Chondrocyte (in vitro differentiated cells): ENCODE measurements around the gene WDR86. TPM values are rescaled to one million over a fixed set of nuclear protein-coding genes. Genes with fewer than 3 reads are reported as not detected.
A peak's percentile ranks its signal among the peaks of the same experiment; 100 is the strongest.

Experiments
- DNase-seq: peaks from one replicate; pipeline ENCODE4 v3.0.0; 2021; ENCODE audit warnings: mixed read lengths, low spot score
- H3K27ac Mint-ChIP-seq: one replicate; pipeline ENCODE4 v1.8.0; 2021; ENCODE audit warnings: mild to moderate bottlenecking, moderate library complexity, mixed read lengths; ENCODE audit not compliant: unreplicated experiment
- H3K27me3 Mint-ChIP-seq: 2 replicates; pipeline ENCODE4 v1.8.0; 2021; ENCODE audit warnings: low read depth, mixed read lengths
- H3K36me3 Mint-ChIP-seq: 2 replicates; pipeline ENCODE4 v1.8.0; 2021; ENCODE audit warnings: low read depth, mixed read lengths
- H3K4me1 Mint-ChIP-seq: 2 replicates; pipeline ENCODE4 v1.8.0; 2021; ENCODE audit warnings: low read depth, mild to moderate bottlenecking, mixed read lengths
- H3K4me3 Mint-ChIP-seq: one replicate; pipeline ENCODE4 v1.8.0; 2021; ENCODE audit warnings: mild to moderate bottlenecking, moderate library complexity, mixed read lengths; ENCODE audit not compliant: unreplicated experiment
- H3K9me3 Mint-ChIP-seq: 2 replicates; pipeline ENCODE4 v1.8.0; 2021; ENCODE audit warnings: low read depth, mixed read lengths
- CTCF ChIP-seq: fragments of 200-600 bp; sonication (generic); IDR thresholded peaks from 2 replicates; pipeline ENCODE4 v1.5.0; 2021; ENCODE audit warnings: antibody characterized with exemption, mild to moderate bottlenecking, moderate library complexity
- total RNA-seq: library from RNA; stranded (reverse); gene quantifications from 3 replicates; pipeline ENCODE4 v1.2.1, GENCODE V29; 2021

The WDR86 gene
- total RNA-seq, 1 donor from 2014 or later: not detected

DNA sequence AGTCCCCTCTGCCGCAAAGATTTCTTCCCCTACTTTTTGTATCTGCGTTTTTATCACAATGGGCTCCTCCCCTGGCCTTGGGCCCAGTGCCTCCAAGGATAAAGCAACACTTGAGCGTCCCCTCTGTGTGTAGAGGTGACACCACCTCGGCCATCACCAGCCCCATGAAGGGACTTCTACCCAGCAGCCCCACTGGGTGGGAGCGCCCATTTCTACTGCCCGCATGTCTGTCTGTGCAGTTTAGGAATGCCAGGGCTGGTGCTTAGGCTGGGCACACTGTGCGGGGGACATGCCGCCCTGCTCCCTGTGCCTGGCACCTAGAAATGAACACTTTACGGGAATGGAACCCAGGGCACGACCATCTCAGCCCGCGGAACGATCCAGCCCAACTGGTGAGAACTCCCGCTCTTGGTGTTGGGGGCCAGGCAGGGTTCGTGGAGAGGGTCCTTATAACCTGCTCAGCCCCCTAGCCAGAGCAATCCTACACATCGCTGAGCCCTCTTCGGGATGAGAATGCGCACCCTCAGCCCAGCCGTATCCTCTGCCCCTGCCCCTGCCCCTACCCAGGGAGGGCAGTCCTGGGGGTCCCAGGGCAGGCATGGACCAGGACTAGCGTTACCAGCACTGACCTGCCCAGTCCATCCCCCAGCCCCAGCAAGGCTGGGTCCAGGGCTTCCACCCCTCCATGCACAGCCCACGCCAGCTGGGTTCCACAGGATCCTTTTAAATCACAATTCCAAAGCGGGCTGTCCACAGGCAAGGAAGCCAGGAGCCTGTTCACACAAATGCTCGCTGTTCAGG is 17.3 kb upstream of the WDR86 start:
- Mint-ChIP-seq H3K36me3 (peaks cover 3% of the 10 kb centered on the region), H3K27ac (peak overlapping the region; percentile 85), H3K9me3 (peaks cover 3% of the 10 kb centered on the region), H3K4me3 (no peak overlapping the region), H3K4me1 (peaks cover 40% of the 10 kb centered on the region), H3K27me3 (peaks cover 2% of the 10 kb centered on the region)
- TF ChIP-seq CTCF: no peak
- DNase-seq: no peak

DNA sequence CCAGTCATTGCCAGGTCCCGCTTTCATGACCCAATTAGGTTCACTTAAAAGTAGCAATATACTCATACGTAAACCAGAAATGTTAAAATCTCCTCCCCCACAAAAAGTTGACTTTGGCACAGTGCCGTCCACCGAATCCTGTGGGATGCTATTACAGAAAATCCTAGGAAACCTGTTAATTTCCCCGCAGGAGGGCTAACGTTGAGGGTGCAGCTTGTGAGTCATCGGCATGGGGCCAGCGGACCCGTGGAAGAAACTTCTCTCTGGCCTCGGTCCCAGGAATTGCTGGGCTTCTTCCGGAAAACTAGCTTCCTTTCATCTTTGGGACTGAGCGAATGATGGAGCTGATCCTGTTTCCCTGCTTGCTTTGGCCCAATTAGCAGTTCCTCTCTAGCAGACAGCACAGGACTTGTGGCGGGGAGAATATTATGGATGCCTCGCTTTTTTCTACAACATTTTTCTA is 16.6 kb upstream of the WDR86 start:
- peak overlapping the region; percentile 85 for H3K27ac Mint-ChIP-seq

DNA sequence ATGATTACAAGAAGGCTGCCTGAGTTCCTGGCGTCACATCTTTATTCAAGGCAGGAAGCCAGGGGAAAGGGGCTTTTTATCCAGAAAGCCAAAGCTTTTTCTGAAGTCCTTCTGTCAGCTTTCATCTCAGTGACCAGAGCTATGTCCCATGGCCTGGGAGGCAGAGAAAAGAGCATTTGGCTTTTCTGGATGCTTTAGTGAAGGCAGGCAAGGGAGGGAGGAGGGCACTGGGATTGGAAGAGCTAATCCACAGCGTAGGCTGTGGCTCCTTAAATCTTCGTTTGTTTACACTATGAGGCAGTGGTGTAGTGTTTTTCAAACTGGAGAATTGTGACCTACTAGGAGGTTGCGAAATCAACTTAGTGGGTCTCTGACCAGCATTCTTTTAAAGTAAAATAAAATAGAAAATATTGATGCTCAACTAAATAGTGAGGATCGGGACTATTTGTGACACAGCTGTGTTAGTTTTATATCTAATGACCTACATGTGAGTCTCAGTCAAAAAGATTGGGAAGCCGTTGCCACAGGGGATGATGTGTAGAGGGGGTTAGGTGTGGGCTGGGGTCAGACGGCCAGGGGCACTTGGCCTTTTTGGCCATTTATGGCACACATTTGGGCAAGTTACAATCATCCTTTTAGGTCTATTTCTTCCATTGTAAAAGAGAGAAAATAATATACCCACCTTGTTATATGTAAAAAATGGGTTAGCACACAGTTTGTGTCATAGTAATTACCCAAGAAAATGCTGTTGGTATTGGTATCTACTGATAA is 16.0 kb upstream of the WDR86 start:
- Mint-ChIP-seq H3K27me3 (peaks cover 4% of the 10 kb centered on the region), H3K27ac (peak overlapping the region; percentile 85)
- DNase-seq: no peak

More for the DNA sequence above, 16.6 kb upstream of the WDR86 start:
- Mint-ChIP-seq H3K4me3 (no peak overlapping the region), H3K36me3 (peaks cover 6% of the 10 kb centered on the region), H3K9me3 (peaks cover 8% of the 10 kb centered on the region), H3K27me3 (peaks cover 4% of the 10 kb centered on the region), H3K4me1 (peaks cover 40% of the 10 kb centered on the region)
- TF ChIP-seq CTCF: no peak
- DNase-seq: no peak

DNA sequence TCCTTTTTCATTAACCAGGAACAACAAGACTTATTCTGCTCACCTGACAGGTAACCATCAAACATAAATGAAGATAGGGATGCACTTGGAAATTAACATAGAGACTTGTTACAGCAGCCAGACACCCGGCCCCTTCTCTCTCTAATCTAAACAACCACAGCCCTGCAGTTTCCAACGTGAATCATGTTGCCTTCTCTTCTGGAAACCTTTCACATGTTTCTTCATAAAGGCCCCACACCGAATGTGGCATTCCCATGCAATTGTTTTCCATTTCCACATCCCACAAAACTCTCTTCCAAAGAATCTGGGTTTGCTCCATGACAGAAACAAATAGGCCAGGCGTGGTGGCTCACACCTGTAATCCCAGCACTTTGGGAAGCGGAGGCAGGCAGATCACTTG is 15.0 kb upstream of the WDR86 start:
- no peak for TF ChIP-seq CTCF
- Mint-ChIP-seq H3K9me3 (peaks cover 16% of the 10 kb centered on the region), H3K4me1 (peaks cover 38% of the 10 kb centered on the region), H3K27ac (peak overlapping the region; percentile 36), H3K27me3 (peaks cover 7% of the 10 kb centered on the region), H3K36me3 (peaks cover 11% of the 10 kb centered on the region), H3K4me3 (no peak overlapping the region)
- no peak for DNase-seq

More for the DNA sequence above, 16.0 kb upstream of the WDR86 start:
- Mint-ChIP-seq H3K9me3 (peaks cover 8% of the 10 kb centered on the region), H3K4me3 (no peak overlapping the region), H3K4me1 (peaks cover 40% of the 10 kb centered on the region), H3K36me3 (peaks cover 6% of the 10 kb centered on the region)
- TF ChIP-seq CTCF: no peak

GRCh38 chr7:151423936-151424335 is 14.1 kb upstream of the WDR86 start:
- peaks cover 7% of the 10 kb centered on the region for H3K27me3 Mint-ChIP-seq
- DNase-seq: no peak
- peaks cover 30% of the 10 kb centered on the region for H3K4me1 Mint-ChIP-seq
- no peak for TF ChIP-seq CTCF
- H3K9me3 Mint-ChIP-seq: peaks cover 18% of the 10 kb centered on the region
- peaks cover 11% of the 10 kb centered on the region for H3K36me3 Mint-ChIP-seq
- H3K4me3 Mint-ChIP-seq: no peak overlapping the region
- H3K27ac Mint-ChIP-seq: no peak overlapping the region
